GM23338 (cell line): ENCODE data around the gene TCF20. TPM values are rescaled to one million over a fixed set of nuclear protein-coding genes. Genes with fewer than 3 reads are reported as not detected.

Experiments
- ATAC-seq: fragments of 200-7000 bp; cut with Tn5 transposase; 3 replicates; pipeline ENCODE4 v1.9.1; 2020
- DNase-seq: peaks from one replicate; pipeline ENCODE4 v3.0.0-alpha.2; 2015; ENCODE audit warnings: low spot score
- H2AFZ ChIP-seq: fragments of 200-600 bp; sonication (generic); 2 replicates; pipeline ENCODE4 v1.8.0; 2016; ENCODE audit warnings: antibody characterized with exemption, mild to moderate bottlenecking, moderate library complexity
- H3F3A ChIP-seq: fragments of 200-600 bp; sonication (generic); replicated peaks from 2 replicates; pipeline ENCODE4 v1.8.0; 2017; ENCODE audit warnings: antibody characterized with exemption, mixed run types, low read depth
- H3K27ac ChIP-seq: fragments of 200-600 bp; sonication (generic); 2 replicates; pipeline ENCODE4 v1.6.1; 2016; ENCODE audit warnings: low read depth
- H3K27me3 ChIP-seq: fragments of 200-600 bp; sonication (generic); 2 replicates; pipeline ENCODE4 v1.8.0; 2016; ENCODE audit warnings: mild to moderate bottlenecking, mixed run types, moderate library complexity; ENCODE audit not compliant: insufficient read depth
- H3K36me3 ChIP-seq: fragments of 200-600 bp; sonication (generic); 2 replicates; pipeline ENCODE4 v1.8.0; 2016; ENCODE audit warnings: mild to moderate bottlenecking; ENCODE audit not compliant: insufficient read depth
- H3K4me1 ChIP-seq: fragments of 200-600 bp; sonication (generic); 2 replicates; pipeline ENCODE4 v1.8.0; 2016; ENCODE audit warnings: mild to moderate bottlenecking, moderate library complexity; ENCODE audit not compliant: insufficient read depth
- H3K4me2 ChIP-seq: fragments of 200-600 bp; sonication (generic); 2 replicates; pipeline ENCODE4 v1.7.1; 2017; ENCODE audit warnings: mixed run types
- H3K4me3 ChIP-seq: fragments of 200-600 bp; sonication (generic); 2 replicates; pipeline ENCODE4 v1.6.1; 2016; ENCODE audit warnings: mixed run types
- H3K79me2 ChIP-seq: fragments of 200-600 bp; sonication (generic); replicated peaks from 2 replicates; pipeline ENCODE4 v1.8.0; 2017; ENCODE audit warnings: mild to moderate bottlenecking; ENCODE audit not compliant: insufficient read depth
- H3K9me2 ChIP-seq: fragments of 200-600 bp; sonication (generic); 2 replicates; pipeline ENCODE4 v1.8.0; 2017; ENCODE audit not compliant: insufficient read depth
- H4K20me1 ChIP-seq: fragments of 200-600 bp; sonication (generic); replicated peaks from 2 replicates; pipeline ENCODE4 v1.8.0; 2017; ENCODE audit warnings: mild to moderate bottlenecking; ENCODE audit not compliant: insufficient read depth
- H3K27ac Mint-ChIP-seq: 2 replicates; pipeline ENCODE4 v1.8.0; 2020; ENCODE audit warnings: inconsistent platforms, mild to moderate bottlenecking, moderate library complexity, mixed read lengths
- H3K27me3 Mint-ChIP-seq: 3 replicates; pipeline ENCODE4 v1.8.0; 2022; ENCODE audit warnings: low read depth, mild to moderate bottlenecking, moderate library complexity, mixed read lengths, inconsistent platforms; ENCODE audit not compliant: insufficient read depth, poor library complexity
- H3K36me3 Mint-ChIP-seq: 3 replicates; pipeline ENCODE4 v1.8.0; 2021; ENCODE audit warnings: low read depth, mild to moderate bottlenecking, inconsistent platforms, moderate library complexity, mixed read lengths
- H3K4me1 Mint-ChIP-seq: 3 replicates; pipeline ENCODE4 v1.8.0; 2020; ENCODE audit warnings: mild to moderate bottlenecking, inconsistent platforms, mixed read lengths
- H3K4me3 Mint-ChIP-seq: 3 replicates; pipeline ENCODE4 v1.8.0; 2021; ENCODE audit warnings: moderate library complexity, mild to moderate bottlenecking, inconsistent platforms, mixed read lengths
- H3K9me3 Mint-ChIP-seq: 3 replicates; pipeline ENCODE4 v1.8.0; 2020; ENCODE audit warnings: moderate library complexity, mild to moderate bottlenecking, inconsistent platforms, mixed read lengths
- EZH2 ChIP-seq: fragments of 200-600 bp; sonication (generic); IDR thresholded peaks from one replicate; pipeline ENCODE4 v1.8.0; 2017; ENCODE audit warnings: antibody characterized with exemption, mild to moderate bottlenecking, low read depth; ENCODE audit not compliant: unreplicated experiment
- JUNB ChIP-seq: IDR thresholded peaks from one replicate; pipeline ENCODE4 v1.6.1; 2016; ENCODE audit warnings: antibody characterized with exemption; ENCODE audit not compliant: unreplicated experiment
- ZNF114 ChIP-seq: fragments of 250-450 bp; sonication (Bioruptor Pico); IDR thresholded peaks from 2 replicates; pipeline ENCODE4 v1.5.0; 2020; ENCODE audit warnings: mild to moderate bottlenecking, moderate library complexity
- polyA plus RNA-seq: library from polyadenylated mRNA; unstranded; fragments of >200 nt; fragmentation: Nextera tagmentation; extraction: Ambion mirVana; gene quantifications from 2 replicates; pipeline ENCODE4 v1.2.1, GENCODE V29; 2016
- total RNA-seq: library from RNA; depleted of rRNA; stranded (reverse); fragments of >200 nt; shearing (Covaris generic); gene quantifications from 2 replicates; pipeline ENCODE4 v1.2.3, GENCODE V29; 2014
- TF ChIP-seq, protein P1 (sequence below): fragments of 250-450 bp; sonication (Bioruptor Pico); IDR thresholded peaks from 2 replicates; pipeline ENCODE4 v1.5.0; 2020; ENCODE audit warnings: mild to moderate bottlenecking, moderate library complexity
- TF ChIP-seq, protein P2 (sequence below), 2 experiments: fragments of 200-600 bp in 1 of 2; sonication (generic) in 1 of 2; conservative IDR thresholded peaks; 2 replicates each; pipeline versions ENCODE4 v1.5.1 to v1.6.1; 2016 to 2017; ENCODE audit warnings: antibody characterized with exemption in 2 of 2, low read depth in 2 of 2, mild to moderate bottlenecking in 2 of 2, moderate library complexity in 1 of 2
- TF ChIP-seq, protein P3 (sequence below): IDR thresholded peaks from one replicate; pipeline ENCODE4 v1.6.1; 2018; ENCODE audit warnings: antibody characterized with exemption; ENCODE audit not compliant: unreplicated experiment
- TF ChIP-seq, protein P4 (sequence below): IDR thresholded peaks from 2 replicates; pipeline ENCODE4 v1.6.1; 2016; ENCODE audit warnings: antibody characterized with exemption

Gene TCF20
- total and polyA plus RNA-seq, 2 experiments from 2014 or later: 6.4 to 68.7 TPM

DNA sequence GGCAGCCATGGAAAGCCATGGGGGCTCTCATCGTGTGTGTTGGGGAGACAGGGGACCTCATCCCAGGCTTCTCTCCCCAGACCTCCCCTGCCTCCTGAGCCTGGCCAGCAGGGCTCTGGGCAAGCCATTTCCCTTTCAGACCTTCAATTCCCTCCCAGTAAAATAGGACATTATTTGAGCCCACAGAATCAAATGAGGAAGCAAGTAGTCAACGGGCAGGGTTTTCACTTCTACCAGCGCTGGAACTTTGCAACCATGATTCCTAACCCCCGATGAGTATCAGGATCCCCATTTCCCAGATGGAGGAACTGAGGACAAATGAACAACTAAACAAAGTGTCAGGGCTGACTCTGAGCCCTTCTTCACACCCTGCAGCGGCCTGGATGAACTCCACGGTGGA lies 48.9 kb upstream of the TCF20 start:
- Mint-ChIP-seq H3K36me3 (peaks cover 5% of the 10 kb centered on the region; the same call in 1 of the 3 replicates), H3K27ac (no peak overlapping the region), H3K27me3 (peaks cover 11% of the 10 kb centered on the region), H3K4me3 (no peak overlapping the region), H3K4me1 (peaks cover 51% of the 10 kb centered on the region), H3K9me3 (no peaks in the 10 kb centered on the region; the same call in 1 of the 3 replicates)
- Histone ChIP-seq H3K9me2 (no peaks in the 10 kb centered on the region), H4K20me1 (peaks cover 3% of the 10 kb centered on the region; the same call in 1 of the 2 replicates), H3K36me3 (no peaks in the 10 kb centered on the region), H3K79me2 (no peaks in the 10 kb centered on the region), H3K4me3 (no peak overlapping the region), H2AFZ (no peak overlapping the region), H3K4me2 (no peak overlapping the region), H3K4me1 (no peaks in the 10 kb centered on the region), H3K27me3 (no peaks in the 10 kb centered on the region), H3F3A (no peaks in the 10 kb centered on the region), H3K27ac (no peak overlapping the region)
- ATAC-seq (no peak), DNase-seq (no peak)
- TF ChIP-seq, protein P1, sequence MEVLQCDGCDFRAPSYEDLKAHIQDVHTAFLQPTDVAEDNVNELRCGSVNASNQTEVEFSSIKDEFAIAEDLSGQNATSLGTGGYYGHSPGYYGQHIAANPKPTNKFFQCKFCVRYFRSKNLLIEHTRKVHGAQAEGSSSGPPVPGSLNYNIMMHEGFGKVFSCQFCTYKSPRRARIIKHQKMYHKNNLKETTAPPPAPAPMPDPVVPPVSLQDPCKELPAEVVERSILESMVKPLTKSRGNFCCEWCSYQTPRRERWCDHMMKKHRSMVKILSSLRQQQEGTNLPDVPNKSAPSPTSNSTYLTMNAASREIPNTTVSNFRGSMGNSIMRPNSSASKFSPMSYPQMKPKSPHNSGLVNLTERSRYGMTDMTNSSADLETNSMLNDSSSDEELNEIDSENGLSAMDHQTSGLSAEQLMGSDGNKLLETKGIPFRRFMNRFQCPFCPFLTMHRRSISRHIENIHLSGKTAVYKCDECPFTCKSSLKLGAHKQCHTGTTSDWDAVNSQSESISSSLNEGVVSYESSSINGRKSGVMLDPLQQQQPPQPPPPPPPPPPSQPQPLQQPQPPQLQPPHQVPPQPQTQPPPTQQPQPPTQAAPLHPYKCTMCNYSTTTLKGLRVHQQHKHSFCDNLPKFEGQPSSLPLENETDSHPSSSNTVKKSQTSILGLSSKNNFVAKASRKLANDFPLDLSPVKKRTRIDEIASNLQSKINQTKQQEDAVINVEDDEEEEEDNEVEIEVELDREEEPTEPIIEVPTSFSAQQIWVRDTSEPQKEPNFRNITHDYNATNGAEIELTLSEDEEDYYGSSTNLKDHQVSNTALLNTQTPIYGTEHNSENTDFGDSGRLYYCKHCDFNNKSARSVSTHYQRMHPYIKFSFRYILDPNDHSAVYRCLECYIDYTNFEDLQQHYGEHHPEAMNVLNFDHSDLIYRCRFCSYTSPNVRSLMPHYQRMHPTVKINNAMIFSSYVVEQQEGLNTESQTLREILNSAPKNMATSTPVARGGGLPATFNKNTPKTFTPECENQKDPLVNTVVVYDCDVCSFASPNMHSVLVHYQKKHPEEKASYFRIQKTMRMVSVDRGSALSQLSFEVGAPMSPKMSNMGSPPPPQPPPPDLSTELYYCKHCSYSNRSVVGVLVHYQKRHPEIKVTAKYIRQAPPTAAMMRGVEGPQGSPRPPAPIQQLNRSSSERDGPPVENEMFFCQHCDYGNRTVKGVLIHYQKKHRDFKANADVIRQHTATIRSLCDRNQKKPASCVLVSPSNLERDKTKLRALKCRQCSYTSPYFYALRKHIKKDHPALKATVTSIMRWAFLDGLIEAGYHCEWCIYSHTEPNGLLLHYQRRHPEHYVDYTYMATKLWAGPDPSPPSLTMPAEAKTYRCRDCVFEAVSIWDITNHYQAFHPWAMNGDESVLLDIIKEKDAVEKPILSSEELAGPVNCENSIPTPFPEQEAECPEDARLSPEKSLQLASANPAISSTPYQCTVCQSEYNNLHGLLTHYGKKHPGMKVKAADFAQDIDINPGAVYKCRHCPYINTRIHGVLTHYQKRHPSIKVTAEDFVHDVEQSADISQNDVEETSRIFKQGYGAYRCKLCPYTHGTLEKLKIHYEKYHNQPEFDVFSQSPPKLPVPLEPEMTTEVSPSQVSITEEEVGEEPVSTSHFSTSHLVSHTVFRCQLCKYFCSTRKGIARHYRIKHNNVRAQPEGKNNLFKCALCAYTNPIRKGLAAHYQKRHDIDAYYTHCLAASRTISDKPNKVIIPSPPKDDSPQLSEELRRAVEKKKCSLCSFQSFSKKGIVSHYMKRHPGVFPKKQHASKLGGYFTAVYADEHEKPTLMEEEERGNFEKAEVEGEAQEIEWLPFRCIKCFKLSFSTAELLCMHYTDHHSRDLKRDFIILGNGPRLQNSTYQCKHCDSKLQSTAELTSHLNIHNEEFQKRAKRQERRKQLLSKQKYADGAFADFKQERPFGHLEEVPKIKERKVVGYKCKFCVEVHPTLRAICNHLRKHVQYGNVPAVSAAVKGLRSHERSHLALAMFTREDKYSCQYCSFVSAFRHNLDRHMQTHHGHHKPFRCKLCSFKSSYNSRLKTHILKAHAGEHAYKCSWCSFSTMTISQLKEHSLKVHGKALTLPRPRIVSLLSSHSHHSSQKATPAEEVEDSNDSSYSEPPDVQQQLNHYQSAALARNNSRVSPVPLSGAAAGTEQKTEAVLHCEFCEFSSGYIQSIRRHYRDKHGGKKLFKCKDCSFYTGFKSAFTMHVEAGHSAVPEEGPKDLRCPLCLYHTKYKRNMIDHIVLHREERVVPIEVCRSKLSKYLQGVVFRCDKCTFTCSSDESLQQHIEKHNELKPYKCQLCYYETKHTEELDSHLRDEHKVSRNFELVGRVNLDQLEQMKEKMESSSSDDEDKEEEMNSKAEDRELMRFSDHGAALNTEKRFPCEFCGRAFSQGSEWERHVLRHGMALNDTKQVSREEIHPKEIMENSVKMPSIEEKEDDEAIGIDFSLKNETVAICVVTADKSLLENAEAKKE: no peak
- TF ChIP-seq EZH2: no peak
- TF ChIP-seq, protein P2, sequence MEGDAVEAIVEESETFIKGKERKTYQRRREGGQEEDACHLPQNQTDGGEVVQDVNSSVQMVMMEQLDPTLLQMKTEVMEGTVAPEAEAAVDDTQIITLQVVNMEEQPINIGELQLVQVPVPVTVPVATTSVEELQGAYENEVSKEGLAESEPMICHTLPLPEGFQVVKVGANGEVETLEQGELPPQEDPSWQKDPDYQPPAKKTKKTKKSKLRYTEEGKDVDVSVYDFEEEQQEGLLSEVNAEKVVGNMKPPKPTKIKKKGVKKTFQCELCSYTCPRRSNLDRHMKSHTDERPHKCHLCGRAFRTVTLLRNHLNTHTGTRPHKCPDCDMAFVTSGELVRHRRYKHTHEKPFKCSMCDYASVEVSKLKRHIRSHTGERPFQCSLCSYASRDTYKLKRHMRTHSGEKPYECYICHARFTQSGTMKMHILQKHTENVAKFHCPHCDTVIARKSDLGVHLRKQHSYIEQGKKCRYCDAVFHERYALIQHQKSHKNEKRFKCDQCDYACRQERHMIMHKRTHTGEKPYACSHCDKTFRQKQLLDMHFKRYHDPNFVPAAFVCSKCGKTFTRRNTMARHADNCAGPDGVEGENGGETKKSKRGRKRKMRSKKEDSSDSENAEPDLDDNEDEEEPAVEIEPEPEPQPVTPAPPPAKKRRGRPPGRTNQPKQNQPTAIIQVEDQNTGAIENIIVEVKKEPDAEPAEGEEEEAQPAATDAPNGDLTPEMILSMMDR (conservative IDR thresholded peaks at IDR 0.05; ENCODE audit: low read depth in 2 of 2): no peak
- TF ChIP-seq JUNB: no peak
- TF ChIP-seq, protein P3, sequence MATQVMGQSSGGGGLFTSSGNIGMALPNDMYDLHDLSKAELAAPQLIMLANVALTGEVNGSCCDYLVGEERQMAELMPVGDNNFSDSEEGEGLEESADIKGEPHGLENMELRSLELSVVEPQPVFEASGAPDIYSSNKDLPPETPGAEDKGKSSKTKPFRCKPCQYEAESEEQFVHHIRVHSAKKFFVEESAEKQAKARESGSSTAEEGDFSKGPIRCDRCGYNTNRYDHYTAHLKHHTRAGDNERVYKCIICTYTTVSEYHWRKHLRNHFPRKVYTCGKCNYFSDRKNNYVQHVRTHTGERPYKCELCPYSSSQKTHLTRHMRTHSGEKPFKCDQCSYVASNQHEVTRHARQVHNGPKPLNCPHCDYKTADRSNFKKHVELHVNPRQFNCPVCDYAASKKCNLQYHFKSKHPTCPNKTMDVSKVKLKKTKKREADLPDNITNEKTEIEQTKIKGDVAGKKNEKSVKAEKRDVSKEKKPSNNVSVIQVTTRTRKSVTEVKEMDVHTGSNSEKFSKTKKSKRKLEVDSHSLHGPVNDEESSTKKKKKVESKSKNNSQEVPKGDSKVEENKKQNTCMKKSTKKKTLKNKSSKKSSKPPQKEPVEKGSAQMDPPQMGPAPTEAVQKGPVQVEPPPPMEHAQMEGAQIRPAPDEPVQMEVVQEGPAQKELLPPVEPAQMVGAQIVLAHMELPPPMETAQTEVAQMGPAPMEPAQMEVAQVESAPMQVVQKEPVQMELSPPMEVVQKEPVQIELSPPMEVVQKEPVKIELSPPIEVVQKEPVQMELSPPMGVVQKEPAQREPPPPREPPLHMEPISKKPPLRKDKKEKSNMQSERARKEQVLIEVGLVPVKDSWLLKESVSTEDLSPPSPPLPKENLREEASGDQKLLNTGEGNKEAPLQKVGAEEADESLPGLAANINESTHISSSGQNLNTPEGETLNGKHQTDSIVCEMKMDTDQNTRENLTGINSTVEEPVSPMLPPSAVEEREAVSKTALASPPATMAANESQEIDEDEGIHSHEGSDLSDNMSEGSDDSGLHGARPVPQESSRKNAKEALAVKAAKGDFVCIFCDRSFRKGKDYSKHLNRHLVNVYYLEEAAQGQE: no peak
- TF ChIP-seq ZNF114: no peak
- TF ChIP-seq, protein P4, sequence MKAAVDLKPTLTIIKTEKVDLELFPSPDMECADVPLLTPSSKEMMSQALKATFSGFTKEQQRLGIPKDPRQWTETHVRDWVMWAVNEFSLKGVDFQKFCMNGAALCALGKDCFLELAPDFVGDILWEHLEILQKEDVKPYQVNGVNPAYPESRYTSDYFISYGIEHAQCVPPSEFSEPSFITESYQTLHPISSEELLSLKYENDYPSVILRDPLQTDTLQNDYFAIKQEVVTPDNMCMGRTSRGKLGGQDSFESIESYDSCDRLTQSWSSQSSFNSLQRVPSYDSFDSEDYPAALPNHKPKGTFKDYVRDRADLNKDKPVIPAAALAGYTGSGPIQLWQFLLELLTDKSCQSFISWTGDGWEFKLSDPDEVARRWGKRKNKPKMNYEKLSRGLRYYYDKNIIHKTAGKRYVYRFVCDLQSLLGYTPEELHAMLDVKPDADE: no peak
